HepG2 (cell line): ENCODE results near the gene TXNIP. TPM values are rescaled to one million over a fixed set of nuclear protein-coding genes. Genes with fewer than 3 reads are reported as not detected.

ENCODE experiments used
- ATAC-seq: fragments of 200-7000 bp; cut with Tn5 transposase; 3 replicates; pipeline ENCODE4 v1.9.1; 2020; ENCODE audit warnings: mild to moderate bottlenecking, moderate library complexity
- BruUV-seq: library from RNA; stranded (reverse); fragments of 400-500 nt; replicated peaks from 2 replicates; lab custom pipeline; 2021; lab: Mats Ljungman, UMichigan
- CTCF ChIA-PET: fragments of 300-600 bp; formaldehyde crosslinking; extraction: SDS; loops from one replicate; lab custom pipeline; 2021; ENCODE audit warnings: low total read pairs, inconsistent platforms, low intra/inter-chr PET ratio; lab: Yijun Ruan, JAX
- POLR2A ChIA-PET: fragments of 350-600 bp; sonication (Branson Sonifier 250); formaldehyde crosslinking; loops from one replicate; lab custom pipeline; 2020; ENCODE audit warnings: antibody characterized with exemption, inconsistent platforms; lab: Yijun Ruan, JAX
- DNase-seq: peaks from one replicate; pipeline ENCODE4 v3.0.0-alpha.2; 2015; ENCODE audit warnings: low spot score
- FAIRE-seq: peaks from 3 replicates; lab custom pipeline; 2011; peaks lifted over from hg19 to GRCh38; lab: Jason Lieb, UNC
- H2AFZ ChIP-seq: one replicate; pipeline ENCODE4 v1.6.1; 2011; ENCODE audit warnings: low read length, inconsistent platforms
- H3K27ac ChIP-seq: fragments of 300-600 bp; 3 replicates; pipeline ENCODE4 v1.8.0; 2011; ENCODE audit warnings: mixed run types, mild to moderate bottlenecking, mixed read lengths, low read length, inconsistent platforms; ENCODE audit not compliant: insufficient read depth; ENCODE audit errors: extremely low read length
- H3K27me3 ChIP-seq, 2 experiments: fragments of 200-600 bp in 1 of 2; 2 replicates in 1 of 2; 3 replicates in 1 of 2; pipeline versions ENCODE4 v1.6.0 to v1.8.0; 2011; ENCODE audit warnings: low read length in 2 of 2, mild to moderate bottlenecking in 2 of 2, moderate library complexity in 2 of 2, inconsistent platforms in 1 of 2; ENCODE audit not compliant: insufficient read depth in 2 of 2, control insufficient read depth in 1 of 2
- H3K36me3 ChIP-seq, 2 experiments: fragments of 200-600 bp in 1 of 2; replicated peaks in 1 of 2; 2 replicates in 1 of 2; 3 replicates in 1 of 2; pipeline versions ENCODE4 v1.5.1 to v1.8.0; 2011; ENCODE audit warnings: low read length in 2 of 2, inconsistent platforms in 1 of 2; ENCODE audit not compliant: insufficient read depth in 2 of 2, control insufficient read depth in 1 of 2
- H3K4me1 ChIP-seq: 2 replicates; pipeline ENCODE4 v1.5.1; 2012; ENCODE audit warnings: low read length, inconsistent platforms; ENCODE audit not compliant: insufficient read depth
- H3K4me2 ChIP-seq: 2 replicates; pipeline ENCODE4 v1.6.0; 2011; ENCODE audit warnings: low read depth, low read length, inconsistent platforms
- H3K4me3 ChIP-seq, 3 experiments: fragments of 200-600 bp in 1 of 3; sonication (generic), shearing (Covaris generic) in 1 of 3; replicated peaks in 1 of 3; 2 replicates each; pipeline ENCODE4 v1.5.1; 2011 to 2016; ENCODE audit warnings: low read length in 3 of 3, inconsistent platforms in 2 of 3, low read depth in 2 of 3, mild to moderate bottlenecking in 2 of 3, control low read depth in 1 of 3, mixed read lengths in 1 of 3; ENCODE audit not compliant: insufficient read depth in 1 of 3
- H3K79me2 ChIP-seq: one replicate; pipeline ENCODE4 v1.6.1; 2011; ENCODE audit warnings: low read length, inconsistent platforms; ENCODE audit not compliant: insufficient read depth
- H3K9ac ChIP-seq: 2 replicates; pipeline ENCODE4 v1.6.0; 2011; ENCODE audit warnings: mild to moderate bottlenecking, low read depth, low read length, inconsistent platforms; ENCODE audit not compliant: insufficient read depth
- H3K9me3 ChIP-seq: 2 replicates; pipeline ENCODE4 v1.5.1; 2012; ENCODE audit warnings: mild to moderate bottlenecking, low read length
- H4K20me1 ChIP-seq: 2 replicates; pipeline ENCODE4 v1.6.0; 2011; ENCODE audit warnings: inconsistent platforms, mild to moderate bottlenecking, low read length, moderate library complexity; ENCODE audit not compliant: insufficient read depth
- ATF4 ChIP-seq, 2 experiments: fragments of 450-650 bp in 1 of 2; sonication (generic) in 1 of 2; formaldehyde crosslinking; IDR thresholded peaks; 2 replicates each; pipeline versions ENCODE4 v1.5.0 to v1.8.0; 2020 to 2022; ENCODE audit warnings: mild to moderate bottlenecking in 1 of 2, missing genetic modification reagents in 1 of 2
- CBX1 ChIP-seq: IDR thresholded peaks from one replicate; pipeline ENCODE4 v1.6.1; 2016; ENCODE audit warnings: antibody characterized with exemption, low read depth
- EED ChIP-seq: sonication (generic); formaldehyde crosslinking; IDR thresholded peaks from 2 replicates; pipeline ENCODE4 v1.5.0; 2020; ENCODE audit warnings: mild to moderate bottlenecking, missing genetic modification reagents
- FOXJ3 ChIP-seq: sonication (generic); formaldehyde crosslinking; IDR thresholded peaks from 2 replicates; pipeline ENCODE4 v1.4.0; 2020; ENCODE audit warnings: missing genetic modification reagents, mild to moderate bottlenecking, borderline replicate concordance
- NBN ChIP-seq: fragments of 450-650 bp; conservative IDR thresholded peaks from 2 replicates; pipeline ENCODE4 v1.6.1; 2017
- RARA ChIP-seq: IDR thresholded peaks from 2 replicates; pipeline ENCODE4 v1.6.1; 2016; ENCODE audit warnings: missing genetic modification reagents, missing compliant biosample characterization
- STAG1 ChIP-seq: sonication (generic); formaldehyde crosslinking; IDR thresholded peaks from 2 replicates; pipeline ENCODE4 v1.4.0; 2020; ENCODE audit warnings: missing genetic modification reagents
- ZBTB33 ChIP-seq: sonication (generic); formaldehyde crosslinking; IDR thresholded peaks from 2 replicates; pipeline ENCODE4 v1.4.0; 2020; ENCODE audit warnings: missing genetic modification reagents
- ZNF230 ChIP-seq: sonication (generic); formaldehyde crosslinking; IDR thresholded peaks from 2 replicates; pipeline ENCODE4 v1.4.0; 2020; ENCODE audit warnings: mild to moderate bottlenecking, missing genetic modification reagents
- ZNF546 ChIP-seq: sonication (generic); formaldehyde crosslinking; conservative IDR thresholded peaks from 2 replicates; pipeline ENCODE4 v1.8.1; 2023; ENCODE audit warnings: mild to moderate bottlenecking, missing genetic modification reagents
- ZNF773 ChIP-seq: sonication (generic); formaldehyde crosslinking; IDR thresholded peaks from 2 replicates; pipeline ENCODE4 v1.4.0; 2020; ENCODE audit warnings: missing genetic modification reagents, borderline replicate concordance
- WGBS: methylation state at CpG from one replicate; pipeline ENCODE4 v1.1.6; 2017; ENCODE audit warnings: low lambda C conversion rate; 5-methylcytosine and 5-hydroxymethylcytosine counted together
- in situ Hi-C: cut with HindIII; loops from 2 replicates; pipeline ENCODE4 v1.10.0; 2017; ENCODE audit warnings: low pct_unique_long_range_greater_than_20kb; ENCODE audit not compliant: extremely low pct_ligation_motif_present
- intact Hi-C: fragments of 100-400 bp; cut with micrococcal nuclease; formaldehyde crosslinking; loops from one replicate; pipeline ENCODE4 v1.10.0; 2022; ENCODE audit not compliant: unreplicated experiment
- polyA plus RNA-seq, 8 experiments: library from polyadenylated mRNA; depleted of rRNA in 3 of 8; stranded (reverse) in 7 of 8; unstranded in 1 of 8; fragments of >200 nt; fragmentation: Illumina TruSeq in 4 of 8; extraction: Trizol in 4 of 8; gene quantifications; 2 replicates each; pipeline versions ENCODE4 v1.2.1 to v1.2.3, GENCODE V29; 2011 to 2016; ENCODE audit warnings: low read depth in 4 of 8, missing spikeins in 1 of 8, mixed read lengths in 1 of 8; ENCODE audit not compliant: insufficient read depth in 1 of 8
- total RNA-seq, 5 experiments: library from RNA; depleted of rRNA; stranded (reverse); fragments of >200 nt; fragmentation: Illumina TruSeq; extraction: Trizol; gene quantifications; 2 replicates each; pipeline ENCODE4 v1.2.3, GENCODE V29; 2016; ENCODE audit warnings: low read depth in 1 of 5

TXNIP gene
- total and polyA plus RNA-seq, 2 of the 13 experiments (the other 11 are each of a cell fraction or from before 2014, with no cell fraction given) = 24.4 to 237 TPM

- Histone ChIP-seq H3K79me2 (peaks cover 23% of the 10 kb centered on the region), H3K36me3 (peaks cover 0 to 1% of the 10 kb centered on the region in 2 experiments; a peak in 1 of 5 replicates), H2AFZ (no peak overlapping the region), H3K9me3 (no peaks in the 10 kb centered on the region), H3K4me3 (no peak overlapping the region), H3K9ac (no peak overlapping the region), H3K27me3 (no peaks in the 10 kb centered on the region), H3K27ac (no peak overlapping the region), H3K4me2 (no peak overlapping the region), H3K4me1 (peaks cover 43% of the 10 kb centered on the region), H4K20me1 (no peaks in the 10 kb centered on the region)
- DNase-seq = no peak
- in situ Hi-C loops = no loop called here
- ChIA-PET CTCF (no interaction called here), POLR2A (interaction anchor here (1.1 to 6.2 kb wide), 2 partner anchors 25 to 68 kb away, joined by 3 to 84 read pairs; partner anchors contain the start of genes ANKRD35 and RBM8A)
- WGBS = 94% methylated on average over 6 of the region's 6 CpGs
- no peak for TF ChIP-seq ZNF230 (CRISPR knock-in tag)
- TF ChIP-seq STAG1 (CRISPR knock-in tag) = no peak
- TF ChIP-seq ZBTB33 (CRISPR knock-in tag) = no peak
- TF ChIP-seq ZNF546 = no peak
- TF ChIP-seq ZNF773 (CRISPR knock-in tag) = no peak
- no peak for TF ChIP-seq EED
- no peak for TF ChIP-seq RARA
- TF ChIP-seq FOXJ3 = no peak
- no peak for TF ChIP-seq NBN
- TF ChIP-seq CBX1 = no peak
- TF ChIP-seq ATF4 (CRISPR knock-in tag; IDR thresholded peaks at IDR 0.05) = no peak
- intact Hi-C loops = no loop called here
- no peak for FAIRE-seq
- ATAC-seq = no peak
- BruUV-seq = no TSS peak
Observed at GRCh38 chr1:145953861-145954260, 42.5 kb downstream of the TXNIP start.
